SK-N-SH (cell line): ENCODE data around the gene ADAMTS5. TPM values are rescaled to one million over a fixed set of nuclear protein-coding genes. Genes with fewer than 3 reads are reported as not detected.

Source experiments
- CTCF ChIA-PET: fragments of 300-600, 350-600 bp; formaldehyde crosslinking; extraction: SDS; loops from one replicate; lab custom pipeline; 2021; lab: Yijun Ruan, JAX
- POLR2A ChIA-PET: fragments of 350-600 bp; sonication (Branson Sonifier 250); formaldehyde crosslinking; extraction: SDS; loops from one replicate; lab custom pipeline; 2020; ENCODE audit warnings: antibody characterized with exemption, inconsistent platforms; lab: Yijun Ruan, JAX
- DNase-seq: peaks from one replicate; pipeline ENCODE4 v3.0.0; 2012
- H2AFZ ChIP-seq: fragments of 200-600 bp; sonication (generic); 2 replicates; pipeline ENCODE4 v1.8.1; 2016; ENCODE audit warnings: antibody characterized with exemption, mild to moderate bottlenecking, low read depth
- H3F3A ChIP-seq: fragments of 200-600 bp; sonication (generic); replicated peaks from 2 replicates; pipeline ENCODE3; 2016; ENCODE audit warnings: antibody characterized with exemption, mild to moderate bottlenecking; ENCODE audit not compliant: insufficient read depth
- H3K27ac ChIP-seq, 2 experiments: fragments of 200-500 bp in 1 of 2; fragments of 200-600 bp in 1 of 2; sonication (Bioruptor generic) in 1 of 2; sonication (generic), shearing (Covaris generic) in 1 of 2; 2 replicates each; pipeline versions ENCODE4 v1.5.1 to v1.6.1; 2014 to 2016; ENCODE audit warnings: low read depth in 2 of 2, inconsistent platforms in 1 of 2, low read length in 1 of 2, mild to moderate bottlenecking in 1 of 2, mixed read lengths in 1 of 2
- H3K27me3 ChIP-seq: fragments of 200-600 bp; sonication (generic), shearing (Covaris generic); 2 replicates; pipeline ENCODE4 v1.6.1; 2016; ENCODE audit warnings: mixed run types; ENCODE audit not compliant: insufficient read depth
- H3K36me3 ChIP-seq, 2 experiments: fragments of 200-500 bp in 1 of 2; fragments of 200-600 bp in 1 of 2; sonication (Bioruptor generic) in 1 of 2; sonication (generic) in 1 of 2; replicated peaks in 1 of 2; 2 replicates each; pipeline versions ENCODE3 to v1.5.1; 2014 to 2016; ENCODE audit warnings: low read length in 1 of 2, mild to moderate bottlenecking in 1 of 2; ENCODE audit not compliant: insufficient read depth in 2 of 2, control insufficient read depth in 1 of 2
- H3K4me1 ChIP-seq, 2 experiments: fragments of 200-500 bp in 1 of 2; fragments of 200-600 bp in 1 of 2; sonication (Bioruptor generic) in 1 of 2; sonication (generic), shearing (Covaris generic) in 1 of 2; 2 replicates each; pipeline versions ENCODE4 v1.5.1 to v1.6.1; 2014 to 2016; ENCODE audit warnings: low read depth in 1 of 2, low read length in 1 of 2, mixed run types in 1 of 2; ENCODE audit not compliant: insufficient read depth in 2 of 2, control insufficient read depth in 1 of 2
- H3K4me2 ChIP-seq: fragments of 200-600 bp; sonication (generic), shearing (Covaris generic); 2 replicates; pipeline ENCODE4 v1.6.1; 2017; ENCODE audit warnings: mixed run types
- H3K4me3 ChIP-seq, 2 experiments: fragments of 200-500 bp in 1 of 2; fragments of 200-600 bp in 1 of 2; sonication (Bioruptor generic) in 1 of 2; sonication (generic), shearing (Covaris generic) in 1 of 2; 2 replicates each; pipeline versions ENCODE4 v1.5.1 to v1.8.1; 2014 to 2016; ENCODE audit warnings: low read depth in 2 of 2, inconsistent platforms in 1 of 2, low read length in 1 of 2, mild to moderate bottlenecking in 1 of 2, mixed read lengths in 1 of 2, moderate library complexity in 1 of 2
- H3K79me2 ChIP-seq: fragments of 200-600 bp; sonication (generic); 2 replicates; pipeline ENCODE4 v1.8.1; 2017; ENCODE audit warnings: mild to moderate bottlenecking; ENCODE audit not compliant: insufficient read depth
- H3K9ac ChIP-seq: fragments of 200-600 bp; sonication (generic); 2 replicates; pipeline ENCODE4 v1.6.1; 2017; ENCODE audit warnings: mixed run types
- H3K9me2 ChIP-seq: fragments of 200-600 bp; sonication (generic); 2 replicates; pipeline ENCODE4 v1.6.1; 2017; ENCODE audit warnings: mixed run types
- H3K9me3 ChIP-seq: fragments of 200-600 bp; sonication (generic); 2 replicates; pipeline ENCODE4 v1.6.1; 2017; ENCODE audit warnings: mixed run types, mild to moderate bottlenecking, moderate library complexity
- H4K20me1 ChIP-seq: fragments of 200-600 bp; sonication (generic); 2 replicates; pipeline ENCODE4 v1.6.1; 2017; ENCODE audit warnings: mild to moderate bottlenecking, mixed run types; ENCODE audit not compliant: insufficient read depth
- CHD2 ChIP-seq: fragments of 150-350 bp; IDR thresholded peaks from 2 replicates; pipeline ENCODE4 v1.6.1; 2018; ENCODE audit warnings: low read length; ENCODE audit not compliant: partially characterized antibody
- EP300 ChIP-seq, 2 experiments: IDR thresholded peaks; 2 replicates each; pipeline versions ENCODE4 v1.4.0 to v1.6.1; 2012; ENCODE audit warnings: borderline replicate concordance in 1 of 2, low read depth in 1 of 2, low read length in 1 of 2
- IRF3 ChIP-seq: fragments of 150-350 bp; IDR thresholded peaks from 2 replicates; pipeline ENCODE4 v1.6.1; 2016; ENCODE audit warnings: mild to moderate bottlenecking, low read depth, low read length
- MEF2A ChIP-seq: IDR thresholded peaks from 2 replicates; pipeline ENCODE4 v1.4.0; 2012; ENCODE audit warnings: low read depth, borderline replicate concordance
- NFIC ChIP-seq: IDR thresholded peaks from 2 replicates; pipeline ENCODE4 v1.4.0; 2012; ENCODE audit warnings: borderline replicate concordance
- NRF1 ChIP-seq: IDR thresholded peaks from 2 replicates; pipeline ENCODE4 v1.6.1; 2012; ENCODE audit warnings: low read depth, mild to moderate bottlenecking, low read length
- RCOR1 ChIP-seq: fragments of 150-350 bp; IDR thresholded peaks from 2 replicates; pipeline ENCODE4 v1.6.1; 2017; ENCODE audit warnings: antibody characterized with exemption, low read length
- REST ChIP-seq: IDR thresholded peaks from 2 replicates; pipeline ENCODE4 v1.6.1; 2012; ENCODE audit warnings: mild to moderate bottlenecking, low read depth, low read length, moderate library complexity
- SIN3A ChIP-seq: IDR thresholded peaks from 2 replicates; pipeline ENCODE4 v1.6.1; 2012; ENCODE audit warnings: low read depth, mild to moderate bottlenecking, low read length, moderate library complexity, borderline replicate concordance
- USF1 ChIP-seq: IDR thresholded peaks from 2 replicates; pipeline ENCODE4 v1.4.0; 2012; ENCODE audit warnings: low read depth, borderline replicate concordance
- USF2 ChIP-seq: fragments of 150-350 bp; IDR thresholded peaks from 2 replicates; pipeline ENCODE4 v1.6.1; 2017; ENCODE audit warnings: antibody characterized with exemption, low read length, low read depth, borderline replicate concordance
- YY1 ChIP-seq: IDR thresholded peaks from 2 replicates; pipeline ENCODE4 v1.4.0; 2012; ENCODE audit warnings: low read depth, mild to moderate bottlenecking
- ZBTB33 ChIP-seq: IDR thresholded peaks from 2 replicates; pipeline ENCODE4 v1.4.0; 2012; ENCODE audit warnings: low read depth, borderline replicate concordance
- WGBS: methylation state at CpG from one replicate; pipeline ENCODE4 v1.1.6; 2017; ENCODE audit warnings: low lambda C conversion rate; 5-methylcytosine and 5-hydroxymethylcytosine counted together
- polyA plus RNA-seq, 3 experiments: library from polyadenylated mRNA; depleted of rRNA; stranded (reverse); fragments of >200 nt; gene quantifications; 2 replicates each; pipeline ENCODE4 v1.2.3, GENCODE V29; 2012

ADAMTS5 gene
- polyA plus RNA-seq, 1 of the 3 experiments (the other 2 are of a cell fraction), result 0.90 TPM

DNA sequence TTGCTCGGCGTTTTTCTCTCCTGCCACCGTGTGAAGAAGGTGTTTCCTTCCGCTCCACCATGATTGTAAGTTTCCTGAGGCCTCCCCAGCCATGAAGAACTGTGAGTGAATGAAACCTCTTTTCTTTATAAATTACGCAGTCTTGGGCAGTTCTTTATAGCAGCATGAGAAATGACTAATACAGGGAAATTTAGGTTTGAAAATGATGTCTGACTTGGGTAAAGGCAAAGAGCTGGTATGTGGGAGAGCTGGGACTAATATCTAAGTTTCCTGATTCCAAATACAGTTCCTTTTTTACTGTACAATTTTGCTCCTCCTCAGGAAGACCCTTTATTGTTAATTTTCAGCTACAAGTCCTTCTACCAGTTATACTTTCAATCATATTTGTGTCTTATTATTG is 16.7 kb upstream of the ADAMTS5 start:
- no peak overlapping the region for H3K4me2 ChIP-seq
- no peak overlapping the region for H3K9ac ChIP-seq
- H3K27me3 ChIP-seq, result no peaks in the 10 kb centered on the region
- ChIA-PET CTCF (no interaction called here), POLR2A (no interaction called here)
- TF ChIP-seq MEF2A, result no peak
- no peak for TF ChIP-seq NRF1
- no peak for TF ChIP-seq USF2
- no peak for TF ChIP-seq SIN3A
- no peak for TF ChIP-seq REST
- no peak for TF ChIP-seq USF1
- TF ChIP-seq EP300 (IDR thresholded peaks at IDR 0.05; ENCODE audit: borderline replicate concordance in 1 of 2, low read depth in 1 of 2, low read length in 1 of 2), result no peak
- TF ChIP-seq IRF3, result no peak
- no peak for TF ChIP-seq RCOR1
- no peaks in the 10 kb centered on the region for H3K36me3 ChIP-seq
- H3F3A ChIP-seq, result no peaks in the 10 kb centered on the region
- 51% methylated on average over 5 of the region's 5 CpGs for WGBS
- H3K4me3 ChIP-seq, result no peak overlapping the region
- DNase-seq, result no peak
- H3K27ac ChIP-seq, result no peak overlapping the region
- H3K9me3 ChIP-seq, result peaks cover 8% of the 10 kb centered on the region; the same call in 1 of the 2 replicates
- H3K4me1 ChIP-seq, result no peaks in the 10 kb centered on the region
- no peak overlapping the region for H2AFZ ChIP-seq
- no peaks in the 10 kb centered on the region for H4K20me1 ChIP-seq
- H3K79me2 ChIP-seq, result no peaks in the 10 kb centered on the region
- no peaks in the 10 kb centered on the region for H3K9me2 ChIP-seq

DNA sequence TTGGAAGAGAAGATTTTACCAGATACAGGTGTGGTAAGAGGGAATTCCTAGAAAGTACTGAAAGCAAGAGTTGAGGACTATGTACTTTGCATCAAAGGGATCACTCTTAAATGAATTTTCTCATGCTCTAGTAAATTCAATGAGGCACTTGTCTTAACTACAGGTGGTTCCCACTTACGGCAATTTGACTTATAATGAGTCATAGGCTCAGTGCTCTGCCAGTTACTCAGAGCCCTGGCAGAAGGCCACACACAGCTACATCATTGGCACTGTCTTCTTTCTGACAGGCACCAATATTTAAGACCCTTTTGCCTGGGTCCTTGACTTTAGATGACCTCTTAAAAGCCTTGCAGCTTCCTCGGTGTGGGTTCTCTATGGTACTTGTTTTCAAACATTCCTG is 15.9 kb upstream of the ADAMTS5 start:
- Histone ChIP-seq H4K20me1 (no peaks in the 10 kb centered on the region), H3K4me3 (no peak overlapping the region), H3K27ac (no peak overlapping the region), H3K36me3 (no peaks in the 10 kb centered on the region), H3K4me1 (no peaks in the 10 kb centered on the region), H3K27me3 (no peaks in the 10 kb centered on the region), H2AFZ (no peak overlapping the region), H3K9me3 (peaks cover 8% of the 10 kb centered on the region; the same call in 1 of the 2 replicates), H3K9me2 (no peaks in the 10 kb centered on the region), H3F3A (no peaks in the 10 kb centered on the region), H3K79me2 (no peaks in the 10 kb centered on the region), H3K9ac (no peak overlapping the region), H3K4me2 (no peak overlapping the region)
- POLR2A ChIA-PET, result no interaction called here
- DNase-seq, result no peak
- CTCF ChIA-PET, result no interaction called here
- WGBS, result 37% methylated on average over 2 of the region's 2 CpGs
- TF ChIP-seq RCOR1 (no peak), ZBTB33 (no peak), NFIC (peak; percentile 61), USF2 (no peak), CHD2 (no peak), EP300 (IDR thresholded peaks at IDR 0.05; ENCODE audit: borderline replicate concordance in 1 of 2, low read depth in 1 of 2, low read length in 1 of 2) (no peak), YY1 (no peak)
